Keratinocyte (primary cell): ENCODE measurements around the gene MYBPC1. TPM values are rescaled to one million over a fixed set of nuclear protein-coding genes. Genes with fewer than 3 reads are reported as not detected.

Source experiments
- DNase-seq: peaks from one replicate; pipeline ENCODE4 v3.0.0-alpha.2; 2011; ENCODE audit warnings: low read depth, missing footprints, low spot score
- FAIRE-seq: peaks from 2 replicates; lab custom pipeline; 2011; peaks lifted over from hg19 to GRCh38; lab: Jason Lieb, UNC
- H2AFZ ChIP-seq: 2 replicates; pipeline ENCODE4 v1.6.0; 2012; ENCODE audit warnings: low read length, control low read depth, inconsistent platforms; ENCODE audit not compliant: control insufficient read depth
- H3K27ac ChIP-seq: 2 replicates; pipeline ENCODE4 v1.5.1; 2011; ENCODE audit warnings: low read length; ENCODE audit not compliant: control insufficient read depth, insufficient read depth
- H3K27me3 ChIP-seq: 3 replicates; pipeline ENCODE4 v1.6.0; 2011; ENCODE audit warnings: low read length; ENCODE audit not compliant: control insufficient read depth, insufficient read depth; ENCODE audit errors: extremely low read depth
- H3K36me3 ChIP-seq, 2 experiments: 2 replicates in 1 of 2; 3 replicates in 1 of 2; pipeline ENCODE4 v1.5.1; 2011; ENCODE audit warnings: low read length in 2 of 2, mild to moderate bottlenecking in 1 of 2; ENCODE audit not compliant: control insufficient read depth in 2 of 2, insufficient read depth in 2 of 2; ENCODE audit errors: extremely low read depth in 1 of 2
- H3K4me1 ChIP-seq: 3 replicates; pipeline ENCODE4 v1.5.1; 2011; ENCODE audit warnings: low read length; ENCODE audit not compliant: control insufficient read depth, insufficient read depth; ENCODE audit errors: extremely low read depth
- H3K4me2 ChIP-seq: 3 replicates; pipeline ENCODE4 v1.6.0; 2011; ENCODE audit warnings: low read depth, low read length; ENCODE audit not compliant: control insufficient read depth, insufficient read depth; ENCODE audit errors: extremely low read depth
- H3K4me3 ChIP-seq, 3 experiments: fragments of 200-600 bp in 1 of 3; sonication (generic) in 1 of 3; 2 replicates in 2 of 3; 3 replicates in 1 of 3; pipeline ENCODE4 v1.5.1; 2011 to 2016; ENCODE audit warnings: low read length in 3 of 3, mild to moderate bottlenecking in 3 of 3, control low read depth in 2 of 3, inconsistent platforms in 1 of 3, low read depth in 1 of 3, mixed read lengths in 1 of 3, mixed run types in 1 of 3, moderate library complexity in 1 of 3; ENCODE audit not compliant: control insufficient read depth in 2 of 3, insufficient read depth in 2 of 3; ENCODE audit errors: extremely low read depth in 1 of 3
- H3K79me2 ChIP-seq: 2 replicates; pipeline ENCODE4 v1.6.0; 2012; ENCODE audit warnings: low read length; ENCODE audit not compliant: control insufficient read depth, insufficient read depth
- H3K9ac ChIP-seq: 3 replicates; pipeline ENCODE4 v1.6.0; 2011; ENCODE audit warnings: low read length; ENCODE audit not compliant: control insufficient read depth, insufficient read depth; ENCODE audit errors: extremely low read depth
- H3K9me1 ChIP-seq: 3 replicates; pipeline ENCODE4 v1.6.0; 2011; ENCODE audit warnings: low read length; ENCODE audit not compliant: control insufficient read depth, insufficient read depth; ENCODE audit errors: extremely low read depth
- H3K9me3 ChIP-seq: 2 replicates; pipeline ENCODE4 v1.5.1; 2012; ENCODE audit warnings: low read depth, low read length; ENCODE audit not compliant: control insufficient read depth
- H4K20me1 ChIP-seq: 3 replicates; pipeline ENCODE4 v1.6.0; 2011; ENCODE audit warnings: low read length; ENCODE audit not compliant: control insufficient read depth, insufficient read depth; ENCODE audit errors: extremely low read depth
- CTCF ChIP-seq, 3 experiments: IDR thresholded peaks in 1 of 3; conservative IDR thresholded peaks in 1 of 3; optimal IDR thresholded peaks in 1 of 3; 2 replicates in 2 of 3; 3 replicates in 1 of 3; pipeline versions ENCODE3 to v1.5.1; 2011; ENCODE audit warnings: low read length in 3 of 3, mild to moderate bottlenecking in 3 of 3, moderate library complexity in 2 of 3, control low read depth in 1 of 3, inconsistent platforms in 1 of 3; ENCODE audit not compliant: insufficient read depth in 2 of 3; ENCODE audit errors: extremely low read depth in 1 of 3
- EZH2 ChIP-seq: IDR thresholded peaks from one replicate; pipeline ENCODE4 v1.6.1; 2012; ENCODE audit warnings: inconsistent platforms, mild to moderate bottlenecking, low read length, moderate library complexity
- dilution Hi-C: fragments of 300-500 bp; cut with MboI; formaldehyde crosslinking; loops from one replicate; pipeline ENCODE4 v1.7.0; 2020; ENCODE audit warnings: low sequenced_read_pairs; ENCODE audit not compliant: extremely low pct_ligation_motif_present
- polyA plus RNA-seq, 5 experiments: library from polyadenylated mRNA; depleted of rRNA in 3 of 5; stranded (reverse) in 3 of 5; stranded (forward) in 1 of 5; unstranded in 1 of 5; fragments of >200 nt; gene quantifications; 1 replicate in 1 of 5; 2 replicates in 3 of 5; 3 replicates in 1 of 5; pipeline versions ENCODE4 v1.2.1 to v1.2.3, GENCODE V29; 2011 to 2012; ENCODE audit warnings: missing spikeins in 2 of 5, low read depth in 1 of 5, low replicate concordance in 1 of 5

Gene MYBPC1
- polyA plus RNA-seq, 1 donor (not counting 4 experiments of a cell fraction or from before 2014, with no cell fraction given) = not detected

GRCh38 chr12:101671157-101671791 lies 76.5 kb downstream of the MYBPC1 start:
- H4K20me1 ChIP-seq = no peaks in the 10 kb centered on the region
- no peak overlapping the region for H2AFZ ChIP-seq
- H3K27ac ChIP-seq = no peak overlapping the region
- no peaks in the 10 kb centered on the region for H3K27me3 ChIP-seq
- DNase-seq = no peak
- FAIRE-seq = no peak
- no peaks in the 10 kb centered on the region for H3K9me3 ChIP-seq
- no peaks in the 10 kb centered on the region for H3K4me1 ChIP-seq
- no peak overlapping the region for H3K9ac ChIP-seq
- no peak for TF ChIP-seq CTCF (optimal IDR thresholded peaks at IDR 0.05 in 1 of 3, IDR thresholded peaks at IDR 0.05 in 1 of 3, conservative IDR thresholded peaks at IDR 0.05 in 1 of 3; ENCODE audit: extremely low read depth in 1 of 3, insufficient read depth in 2 of 3, low read length in 3 of 3)
- TF ChIP-seq EZH2 = no peak
- no peaks in the 10 kb centered on the region for H3K79me2 ChIP-seq
- no peak overlapping the region for H3K4me3 ChIP-seq
- dilution Hi-C loops = no loop called here
- no peak overlapping the region for H3K4me2 ChIP-seq
- H3K36me3 ChIP-seq = no peaks in the 10 kb centered on the region
- no peaks in the 10 kb centered on the region for H3K9me1 ChIP-seq

- no peaks in the 10 kb centered on the region for H3K9me1 ChIP-seq
- dilution Hi-C loops = no loop called here
- H3K79me2 ChIP-seq = no peaks in the 10 kb centered on the region
- no peak overlapping the region for H3K4me3 ChIP-seq
- H3K4me1 ChIP-seq = no peaks in the 10 kb centered on the region
- no peak overlapping the region for H2AFZ ChIP-seq
- no peak for TF ChIP-seq EZH2
- TF ChIP-seq CTCF (optimal IDR thresholded peaks at IDR 0.05 in 1 of 3, IDR thresholded peaks at IDR 0.05 in 1 of 3, conservative IDR thresholded peaks at IDR 0.05 in 1 of 3; ENCODE audit: extremely low read depth in 1 of 3, insufficient read depth in 2 of 3, low read length in 3 of 3) = no peak
- H3K9me3 ChIP-seq = no peaks in the 10 kb centered on the region
- H3K4me2 ChIP-seq = no peak overlapping the region
- no peaks in the 10 kb centered on the region for H3K36me3 ChIP-seq
- no peak for DNase-seq
- H3K27me3 ChIP-seq = no peaks in the 10 kb centered on the region
- FAIRE-seq = no peak
- no peak overlapping the region for H3K9ac ChIP-seq
- no peaks in the 10 kb centered on the region for H4K20me1 ChIP-seq
- H3K27ac ChIP-seq = no peak overlapping the region
Observed at GRCh38 chr12:101671833-101672232, 77.1 kb downstream of the MYBPC1 start.
